ENCODE data around the gene RAB35. TPM values are rescaled to one million over a fixed set of nuclear protein-coding genes. Genes with fewer than 3 reads are reported as not detected.
"Not testable (repeated sequence)": the region's sequence is repeated elsewhere in the genome, so short reads cannot be mapped to it uniquely, and the experiment has no call there.

The RAB35 gene
- total RNA-seq, 1 donor from 2014 or later, result 30.9 TPM

DNA sequence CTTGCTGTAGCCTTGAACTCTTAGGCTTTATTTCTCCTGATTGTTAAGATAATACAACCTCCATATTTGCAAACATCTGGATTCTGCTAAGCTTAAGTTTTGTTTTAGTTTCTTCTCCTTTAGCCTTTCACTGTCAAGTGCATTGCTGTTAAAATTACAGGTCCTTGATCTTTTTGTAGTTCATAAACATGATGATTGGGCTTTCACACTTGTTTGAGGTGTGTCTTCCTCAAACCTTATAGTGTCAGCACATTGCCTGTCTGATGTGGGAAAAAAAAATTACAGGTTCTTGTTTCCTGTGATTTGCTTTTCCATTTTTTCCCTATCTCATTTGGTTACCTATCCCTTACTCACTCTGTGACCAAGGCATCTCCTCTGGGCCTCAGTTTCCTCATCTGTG is 68.3 kb downstream of the RAB35 start:
- Histone ChIP-seq H3K9me3 (no peaks in the 10 kb centered on the region), H3K36me3 (no peaks in the 10 kb centered on the region), H3K27me3 (no peaks in the 10 kb centered on the region), H3K4me3 (no peak overlapping the region), H3K4me1 (no peaks in the 10 kb centered on the region), H3K27ac (no peak overlapping the region)
- intact Hi-C loops (cut with DNase I), result no loop called here
- DNase-seq (ENCODE audit: extremely low spot score in 2 of 2), result no peak
- TF ChIP-seq POLR2A (IDR thresholded peaks at IDR 0.05), result no peak
- TF ChIP-seq CTCF (IDR thresholded peaks at IDR 0.05), result no peak
- TF ChIP-seq POLR2AphosphoS5 (IDR thresholded peaks at IDR 0.05; ENCODE audit: insufficient read depth in 1 of 2, low read depth in 1 of 2), result no peak

DNA sequence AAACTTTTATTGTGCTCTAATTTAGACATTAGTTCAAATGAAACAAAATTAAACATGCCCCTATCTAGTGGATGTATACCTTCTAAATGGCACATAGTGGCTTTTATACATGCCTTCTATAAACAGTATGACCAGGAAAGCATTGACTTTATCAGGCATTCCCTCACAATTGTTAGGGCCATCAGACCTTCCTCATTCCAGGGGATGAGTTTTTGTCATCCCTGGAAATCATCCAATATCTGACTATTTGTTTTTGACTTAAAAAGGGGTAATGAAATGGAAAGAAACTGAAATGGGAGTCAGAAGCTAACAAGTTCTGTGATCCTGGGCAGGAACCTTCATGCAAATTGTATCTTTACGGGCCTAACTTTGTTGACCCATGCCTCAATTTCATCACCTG is 69.5 kb downstream of the RAB35 start:
- Histone ChIP-seq H3K4me3 (no peak overlapping the region), H3K4me1 (no peaks in the 10 kb centered on the region), H3K27ac (no peak overlapping the region), H3K9me3 (no peaks in the 10 kb centered on the region), H3K27me3 (no peaks in the 10 kb centered on the region), H3K36me3 (no peaks in the 10 kb centered on the region)
- DNase-seq (ENCODE audit: extremely low spot score in 2 of 2), result no peak
- TF ChIP-seq POLR2AphosphoS5 (IDR thresholded peaks at IDR 0.05; ENCODE audit: insufficient read depth in 1 of 2, low read depth in 1 of 2) (no peak), POLR2A (IDR thresholded peaks at IDR 0.05) (no peak), CTCF (IDR thresholded peaks at IDR 0.05) (no peak)
- intact Hi-C loops (cut with DNase I), result no loop called here

- H3K36me3 ChIP-seq; H3K9me3 ChIP-seq; DNase-seq (ENCODE audit: extremely low spot score in 2 of 2); H3K4me3 ChIP-seq; H3K27me3 ChIP-seq; H3K27ac ChIP-seq; H3K4me1 ChIP-seq; intact Hi-C loops (cut with DNase I): not testable (repeated sequence)
These were observed 71.2 kb downstream of the RAB35 start for GRCh38 chr12:120045367-120045766.

Small RNA genes within 50 kb of the gene (microRNA-seq; reads per million reads assigned to microRNA genes)
- not detected for gene MIR4498 (ENCODE audit: borderline number of aligned reads, borderline replicate concordance)

Small RNA genes within 50 kb of the gene (small RNA-seq; reads per million reads assigned to genes)
- gene AC004812.1 (not detected), gene MIR4498 (not detected)

Other genes with a start within 250 kb of the RAB35 start
- 20.6 TPM for gene CIT, start 239.4 kb downstream of the RAB35 start, total RNA-seq
- 71.2 TPM for gene BICDL1, start 127.5 kb downstream of the RAB35 start, total RNA-seq
- 62.6 TPM for gene GCN1, start 78.0 kb upstream of the RAB35 start, total RNA-seq
- gene RPLP0, start 84.4 kb upstream of the RAB35 start, total RNA-seq, result 2,837 TPM
- gene PXN, start 149.0 kb upstream of the RAB35 start, total RNA-seq, result 95.3 TPM
- gene RNU4-2, start 175.2 kb upstream of the RAB35 start, total RNA-seq, result under 0.01 TPM
- gene RNU4-1, start 176.5 kb upstream of the RAB35 start, total RNA-seq, result under 0.01 TPM
- not detected for gene SIRT4, start 185.6 kb upstream of the RAB35 start, total RNA-seq
- gene PLA2G1B, start 211.0 kb upstream of the RAB35 start, total RNA-seq, result not detected

All from vagina (tissue), 2 donors.